Activated CD4-positive, CD25-positive, alpha-beta regulatory T cell treated with anti-CD3 and anti-CD28 coated beads, Interleukin-2, amount 50 U/mL, for 16 hours (primary cell): Measurements from ENCODE around the gene CD300LG.
"Not testable (repeated sequence)": the region's sequence is repeated elsewhere in the genome, so short reads cannot be mapped to it uniquely, and the experiment has no call there.

Experiments
- DNase-seq: peaks from one replicate; pipeline ENCODE4 v3.0.0-alpha.2; 2020; ENCODE audit warnings: low read depth, low spot score

The CD300LG gene

GRCh38 chr17:43854498-43854897 lies 7.5 kb downstream of the CD300LG start:
- DNase-seq: no peak

- no peak for DNase-seq
These were observed 8.1 kb downstream of the CD300LG start for GRCh38 chr17:43855061-43855460.

GRCh38 chr17:43856141-43856540 lies 9.2 kb downstream of the CD300LG start:
- DNase-seq: no peak

GRCh38 chr17:43857141-43857540 lies 10.2 kb downstream of the CD300LG start:
- no peak for DNase-seq

- DNase-seq: no peak
These were observed 11.1 kb downstream of the CD300LG start for GRCh38 chr17:43857957-43858600.

- DNase-seq: no peak
These were observed 13.2 kb downstream of the CD300LG start for GRCh38 chr17:43860077-43860725.

GRCh38 chr17:43860927-43861622 lies 14.1 kb downstream of the CD300LG start:
- no peak for DNase-seq

- no peak for DNase-seq
These were observed 15.0 kb downstream of the CD300LG start for GRCh38 chr17:43861960-43862359.

GRCh38 chr17:43864161-43864984 lies 17.4 kb downstream of the CD300LG start:
- DNase-seq: no peak

GRCh38 chr17:43868226-43868994 lies 21.4 kb downstream of the CD300LG start:
- DNase-seq: no peak

GRCh38 chr17:43869031-43869430 lies 22.1 kb downstream of the CD300LG start:
- not testable (repeated sequence) for DNase-seq

GRCh38 chr17:43871946-43872690 lies 25.1 kb downstream of the CD300LG start:
- no peak for DNase-seq

GRCh38 chr17:43873091-43873490 lies 26.1 kb downstream of the CD300LG start:
- DNase-seq: no peak

GRCh38 chr17:43873815-43874214 lies 26.8 kb downstream of the CD300LG start:
- DNase-seq: no peak

GRCh38 chr17:43874293-43874692 lies 27.3 kb downstream of the CD300LG start:
- DNase-seq: no peak

GRCh38 chr17:43875476-43876147 lies 28.6 kb downstream of the CD300LG start:
- no peak for DNase-seq

- DNase-seq: no peak
These were observed 30.1 kb downstream of the CD300LG start for GRCh38 chr17:43877031-43877430.

- DNase-seq: no peak
These were observed 30.6 kb downstream of the CD300LG start for GRCh38 chr17:43877451-43878155.
